Breast epithelium (tissue), 3 donors: ENCODE measurements around the gene ARID5B.

Source experiments
- CTCF ChIP-seq, 3 donors: fragments of 450-650 bp; IDR thresholded peaks; one replicate each; pipeline ENCODE4 v1.5.1; 2016 to 2017; ENCODE audit warnings: antibody characterized with exemption in 3 of 3, mild to moderate bottlenecking in 3 of 3, moderate library complexity in 3 of 3
- POLR2A ChIP-seq: fragments of 450-650 bp; IDR thresholded peaks from one replicate; pipeline ENCODE4 v1.6.1; 2016; ENCODE audit warnings: antibody characterized with exemption, mild to moderate bottlenecking, moderate library complexity

- TF ChIP-seq CTCF (IDR thresholded peaks at IDR 0.05) (no peak), POLR2A (no peak)
These were observed 150.8 kb downstream of the ARID5B start for GRCh38 chr10:62052276-62052675.
